Stomach smooth muscle (tissue), 2 donors: ENCODE results near the gene CERK.
A peak's percentile ranks its signal among the peaks of the same experiment; 100 is the strongest.

Experiments
- H3K27ac ChIP-seq: one replicate; pipeline ENCODE4 v1.7.0; 2013; ENCODE audit warnings: mild to moderate bottlenecking, low read length, inconsistent platforms
- H3K27me3 ChIP-seq, 2 donors: one replicate each; pipeline ENCODE4 v1.7.0; 2013; ENCODE audit warnings: low read length in 2 of 2; ENCODE audit not compliant: insufficient read depth in 2 of 2, control insufficient read depth in 1 of 2
- H3K36me3 ChIP-seq, 2 donors: one replicate each; pipeline ENCODE4 v1.7.0; 2013; ENCODE audit warnings: low read length in 2 of 2; ENCODE audit not compliant: control insufficient read depth in 2 of 2, insufficient read depth in 2 of 2
- H3K4me1 ChIP-seq: one replicate; pipeline ENCODE4 v1.7.0; 2013; ENCODE audit warnings: low read length; ENCODE audit not compliant: control insufficient read depth, insufficient read depth
- H3K4me3 ChIP-seq, 2 donors: one replicate each; pipeline ENCODE4 v1.7.0; 2013; ENCODE audit warnings: low read length in 2 of 2
- H3K9ac ChIP-seq, 2 donors: one replicate each; pipeline ENCODE4 v1.7.0; 2013; ENCODE audit warnings: low read length in 2 of 2, mild to moderate bottlenecking in 1 of 2
- H3K9me3 ChIP-seq, 2 donors: one replicate each; pipeline ENCODE4 v1.7.0; 2013; ENCODE audit warnings: low read length in 2 of 2; ENCODE audit not compliant: control insufficient read depth in 2 of 2
- donor health status: healthy.
- donor health status: Pancreatic carcinoma.

Gene CERK

GRCh38 chr22:46748206-46748907, 10.3 kb upstream of the CERK start:
- Histone ChIP-seq H3K36me3 (no peaks in the 10 kb centered on the region), H3K27ac (no peak overlapping the region), H3K9ac (no peak overlapping the region), H3K9me3 (no peaks in the 10 kb centered on the region), H3K4me1 (peaks cover 9% of the 10 kb centered on the region), H3K4me3 (no peak overlapping the region), H3K27me3 (peaks cover 8 to 12% of the 10 kb centered on the region in 2 donors)

GRCh38 chr22:46747646-46748045, 9.6 kb upstream of the CERK start:
- Histone ChIP-seq H3K9ac (no peak overlapping the region), H3K4me3 (no peak overlapping the region), H3K36me3 (no peaks in the 10 kb centered on the region), H3K4me1 (peaks cover 9% of the 10 kb centered on the region), H3K9me3 (no peaks in the 10 kb centered on the region), H3K27ac (no peak overlapping the region), H3K27me3 (peaks cover 8 to 12% of the 10 kb centered on the region in 2 donors)

- H3K27ac ChIP-seq = no peak overlapping the region
Observed at GRCh38 chr22:46746620-46747019, 8.6 kb upstream of the CERK start.

GRCh38 chr22:46746192-46746591, 8.1 kb upstream of the CERK start:
- H3K4me3 ChIP-seq = no peak overlapping the region
- peaks cover 8 to 12% of the 10 kb centered on the region in 2 donors for H3K27me3 ChIP-seq
- peaks cover 6% of the 10 kb centered on the region for H3K4me1 ChIP-seq
- H3K9ac ChIP-seq = no peak overlapping the region
- H3K36me3 ChIP-seq = no peaks in the 10 kb centered on the region
- H3K27ac ChIP-seq = no peak overlapping the region
- H3K9me3 ChIP-seq = no peaks in the 10 kb centered on the region

More at GRCh38 chr22:46746620-46747019, 8.6 kb upstream of the CERK start:
- peaks cover 6% of the 10 kb centered on the region for H3K4me1 ChIP-seq
- H3K9ac ChIP-seq = no peak overlapping the region
- no peaks in the 10 kb centered on the region for H3K36me3 ChIP-seq
- no peaks in the 10 kb centered on the region for H3K9me3 ChIP-seq
- peaks cover 8 to 12% of the 10 kb centered on the region in 2 donors for H3K27me3 ChIP-seq
- no peak overlapping the region for H3K4me3 ChIP-seq

- Histone ChIP-seq H3K27ac (no peak overlapping the region), H3K9ac (no peak overlapping the region), H3K4me3 (no peak overlapping the region), H3K27me3 (peaks cover 8 to 9% of the 10 kb centered on the region in 2 donors), H3K9me3 (no peaks in the 10 kb centered on the region), H3K36me3 (no peaks in the 10 kb centered on the region), H3K4me1 (peaks cover 10% of the 10 kb centered on the region)
Observed at GRCh38 chr22:46744581-46744980, 6.5 kb upstream of the CERK start.

GRCh38 chr22:46742576-46743221, 4.6 kb upstream of the CERK start:
- H3K36me3 ChIP-seq = no peaks in the 10 kb centered on the region
- no peak overlapping the region for H3K27ac ChIP-seq

GRCh38 chr22:46741974-46742519, 4.0 kb upstream of the CERK start:
- Histone ChIP-seq H3K36me3 (no peaks in the 10 kb centered on the region), H3K9me3 (no peaks in the 10 kb centered on the region), H3K4me3 (no peak overlapping the region), H3K9ac (no peak overlapping the region), H3K27ac (no peak overlapping the region), H3K4me1 (peaks cover 23% of the 10 kb centered on the region), H3K27me3 (peaks cover under 1 to 4% of the 10 kb centered on the region in 2 donors)

More at GRCh38 chr22:46742576-46743221, 4.6 kb upstream of the CERK start:
- H3K27me3 ChIP-seq = peaks cover 3 to 8% of the 10 kb centered on the region in 2 donors
- no peak overlapping the region for H3K9ac ChIP-seq
- peaks cover 17% of the 10 kb centered on the region for H3K4me1 ChIP-seq
- no peak overlapping the region for H3K4me3 ChIP-seq
- no peaks in the 10 kb centered on the region for H3K9me3 ChIP-seq

- Histone ChIP-seq H3K27me3 (no peaks in the 10 kb centered on the region), H3K27ac (no peak overlapping the region), H3K4me3 (no peak overlapping the region), H3K36me3 (no peaks in the 10 kb centered on the region), H3K4me1 (peaks cover 32% of the 10 kb centered on the region), H3K9me3 (no peaks in the 10 kb centered on the region), H3K9ac (no peak overlapping the region)
Observed at GRCh38 chr22:46740910-46741780, 3.1 kb upstream of the CERK start.

GRCh38 chr22:46739094-46739870, 1.2 kb upstream of the CERK start:
- Histone ChIP-seq H3K27me3 (no peaks in the 10 kb centered on the region), H3K9ac (peak overlapping the region; percentile 13 to 71), H3K4me3 (peak overlapping the region; percentile 26 to 79), H3K36me3 (no peaks in the 10 kb centered on the region), H3K4me1 (peaks cover 50% of the 10 kb centered on the region), H3K9me3 (no peaks in the 10 kb centered on the region), H3K27ac (peak overlapping the region; percentile 64)

- Histone ChIP-seq H3K9ac (peak overlapping the region; percentile 13 to 71), H3K36me3 (no peaks in the 10 kb centered on the region), H3K27me3 (no peaks in the 10 kb centered on the region), H3K27ac (peak overlapping the region; percentile 64), H3K9me3 (no peaks in the 10 kb centered on the region), H3K4me3 (peak overlapping the region; percentile 26 to 79), H3K4me1 (peaks cover 55% of the 10 kb centered on the region)
Observed at GRCh38 chr22:46738647-46739093, 618 bp upstream of the CERK start.
